Measurements from ENCODE around the gene CNTFR.

GRCh38 chr9:34630402-34631154 is 41.1 kb upstream of the CNTFR start:
- TF ChIP-seq CTCF (conservative IDR thresholded peaks at IDR 0.05; ENCODE audit: low read depth in 2 of 2): no peak
- no peak for TF ChIP-seq REST (IDR thresholded peaks at IDR 0.05; ENCODE audit: unreplicated experiment)
- no peak for TF ChIP-seq POLR2AphosphoS5 (IDR thresholded peaks at IDR 0.05; ENCODE audit: low read depth)
- no peak for TF ChIP-seq EZH2 (IDR thresholded peaks at IDR 0.05; ENCODE audit: low read depth, unreplicated experiment)
- no peak for TF ChIP-seq EZH2phosphoT487 (IDR thresholded peaks at IDR 0.05; ENCODE audit: unreplicated experiment)
- TF ChIP-seq JUNB (IDR thresholded peaks at IDR 0.05; ENCODE audit: unreplicated experiment): no peak
- TF ChIP-seq CREB1 (CRISPR knock-in tag; IDR thresholded peaks at IDR 0.05; ENCODE audit: low read depth): no peak
- no peak for TF ChIP-seq ETS1 (IDR thresholded peaks at IDR 0.05)
- no peak for TF ChIP-seq NANOG (IDR thresholded peaks at IDR 0.05; ENCODE audit: borderline replicate concordance)
- TF ChIP-seq ZNF331 (CRISPR knock-in tag; IDR thresholded peaks at IDR 0.05; ENCODE audit: low read depth): no peak
- TF ChIP-seq STAT1 (IDR thresholded peaks at IDR 0.05; ENCODE audit: unreplicated experiment): no peak

Data from GM23338 (cell line).